ENCODE data around the gene DESI2. TPM values are rescaled to one million over a fixed set of nuclear protein-coding genes. Genes with fewer than 3 reads are reported as not detected.
"Not testable (repeated sequence)": the region's sequence is repeated elsewhere in the genome, so short reads cannot be mapped to it uniquely, and the experiment has no call there.

The DESI2 gene
- total RNA-seq, 4 donors from 2014 or later, result 22.8 to 33.0 (median 25.3) TPM

DNA sequence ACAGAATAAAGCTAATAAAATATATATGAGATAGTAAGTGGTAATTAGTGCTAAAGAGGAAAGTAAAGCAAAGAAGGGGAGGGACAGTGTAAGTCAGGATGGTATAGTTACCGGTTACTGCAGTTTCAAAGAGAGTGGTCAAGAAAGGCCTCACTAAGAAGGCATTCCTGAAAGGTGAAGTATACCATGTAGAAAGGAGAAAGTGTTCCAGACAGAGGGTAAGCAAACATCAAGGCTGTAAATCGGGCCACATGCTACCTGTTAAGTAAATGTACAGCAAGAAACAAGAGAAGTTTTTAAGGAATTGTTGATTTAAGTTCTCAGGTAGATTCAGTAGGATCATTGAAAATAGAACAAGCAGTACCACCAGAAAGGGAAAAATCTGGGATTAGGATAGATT, 9.7 kb downstream of the DESI2 start:
- in situ Hi-C loops (cut with MboI; ENCODE audit: low sequenced_read_pairs in 4 of 4), result loop anchor here in 1 of 4 donors (25.0 kb wide), 1 partner anchor 200 kb away; the partner anchor contains the start of genes ADSS2 and CATSPERE
- Histone ChIP-seq H3K36me3 (no peaks in the 10 kb centered on the region), H3K4me3 (no peak overlapping the region), H3K27me3 (no peaks in the 10 kb centered on the region), H3K27ac (no peak overlapping the region), H3K4me1 (peaks cover 29 to 49% of the 10 kb centered on the region in 2 donors), H3K9me3 (no peaks in the 10 kb centered on the region)
- TF ChIP-seq, protein P1, sequence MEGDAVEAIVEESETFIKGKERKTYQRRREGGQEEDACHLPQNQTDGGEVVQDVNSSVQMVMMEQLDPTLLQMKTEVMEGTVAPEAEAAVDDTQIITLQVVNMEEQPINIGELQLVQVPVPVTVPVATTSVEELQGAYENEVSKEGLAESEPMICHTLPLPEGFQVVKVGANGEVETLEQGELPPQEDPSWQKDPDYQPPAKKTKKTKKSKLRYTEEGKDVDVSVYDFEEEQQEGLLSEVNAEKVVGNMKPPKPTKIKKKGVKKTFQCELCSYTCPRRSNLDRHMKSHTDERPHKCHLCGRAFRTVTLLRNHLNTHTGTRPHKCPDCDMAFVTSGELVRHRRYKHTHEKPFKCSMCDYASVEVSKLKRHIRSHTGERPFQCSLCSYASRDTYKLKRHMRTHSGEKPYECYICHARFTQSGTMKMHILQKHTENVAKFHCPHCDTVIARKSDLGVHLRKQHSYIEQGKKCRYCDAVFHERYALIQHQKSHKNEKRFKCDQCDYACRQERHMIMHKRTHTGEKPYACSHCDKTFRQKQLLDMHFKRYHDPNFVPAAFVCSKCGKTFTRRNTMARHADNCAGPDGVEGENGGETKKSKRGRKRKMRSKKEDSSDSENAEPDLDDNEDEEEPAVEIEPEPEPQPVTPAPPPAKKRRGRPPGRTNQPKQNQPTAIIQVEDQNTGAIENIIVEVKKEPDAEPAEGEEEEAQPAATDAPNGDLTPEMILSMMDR (IDR thresholded peaks at IDR 0.05 in 4 of 5, conservative IDR thresholded peaks at IDR 0.05 in 1 of 5), result no peak
- TF ChIP-seq POLR2A (IDR thresholded peaks at IDR 0.05), result no peak
- no peak for ATAC-seq
- intact Hi-C loops (cut with DNase I; ENCODE audit: low total_unique reads), result no loop called here
- no peak for DNase-seq

DNA sequence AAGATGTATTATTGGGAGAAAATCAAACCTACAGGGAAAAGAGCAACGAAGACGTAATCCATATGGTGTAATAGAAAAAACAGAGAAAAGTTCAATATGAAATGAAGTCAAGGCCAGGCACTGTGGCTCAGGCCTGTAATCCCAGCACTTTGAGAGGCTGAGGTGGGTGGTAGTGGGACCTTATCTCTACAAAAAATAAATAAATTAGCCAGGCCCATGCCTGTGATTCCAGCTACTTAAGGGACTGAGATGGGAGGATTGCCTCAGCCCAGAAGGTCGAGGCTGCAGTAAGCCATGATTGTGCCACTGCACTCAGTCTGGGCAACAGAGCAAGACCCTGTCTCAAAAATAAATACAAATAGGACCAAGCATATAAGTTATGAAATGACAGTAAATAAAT, 11.4 kb downstream of the DESI2 start:
- peaks cover 27 to 35% of the 10 kb centered on the region in 2 donors for H3K4me1 ChIP-seq
- no peak for ATAC-seq
- TF ChIP-seq, protein P1 (IDR thresholded peaks at IDR 0.05 in 4 of 5, conservative IDR thresholded peaks at IDR 0.05 in 1 of 5), result no peak
- TF ChIP-seq POLR2A (IDR thresholded peaks at IDR 0.05), result no peak

DNA sequence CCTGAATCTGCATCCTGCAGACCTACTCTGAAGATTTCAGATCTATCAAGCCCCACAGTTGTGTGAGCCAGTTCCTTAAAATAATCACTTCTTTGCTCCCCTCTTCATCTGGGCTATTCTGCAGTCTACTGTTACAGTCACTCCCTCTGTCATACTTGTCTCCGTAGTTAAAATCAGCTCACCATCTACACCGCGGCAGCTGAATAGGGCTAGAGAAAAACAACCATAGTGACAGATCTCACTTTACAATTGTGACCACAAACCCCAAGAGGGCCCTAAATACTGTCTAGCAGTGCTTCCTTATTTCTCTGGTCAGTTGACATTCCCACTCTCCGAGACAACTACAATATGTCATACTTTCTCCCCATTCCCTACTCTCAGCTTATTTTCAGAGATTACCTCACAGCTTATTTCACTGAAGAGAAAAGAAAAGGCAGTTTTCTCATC, 12.9 kb downstream of the DESI2 start:
- Histone ChIP-seq H3K4me1 (peaks cover 27 to 32% of the 10 kb centered on the region in 2 donors), H3K4me3 (no peak overlapping the region), H3K27me3 (no peaks in the 10 kb centered on the region), H3K9me3 (no peaks in the 10 kb centered on the region), H3K27ac (peak overlapping the region in 3 of 4 donors; percentile 11 to 53 (median 53)), H3K36me3 (no peaks in the 10 kb centered on the region)
- ATAC-seq (peak; percentile 52 to 77), DNase-seq (no peak)
- in situ Hi-C loops (cut with MboI; ENCODE audit: low sequenced_read_pairs in 4 of 4), result loop anchor here in 1 of 4 donors (25.0 kb wide), 1 partner anchor 203 kb away; the partner anchor contains the start of genes ADSS2 and CATSPERE
- TF ChIP-seq, protein P1 (IDR thresholded peaks at IDR 0.05 in 4 of 5, conservative IDR thresholded peaks at IDR 0.05 in 1 of 5), result no peak
- TF ChIP-seq POLR2A (IDR thresholded peaks at IDR 0.05), result no peak
- intact Hi-C loops (cut with DNase I; ENCODE audit: low total_unique reads), result no loop called here

More for the DNA sequence above, 11.4 kb downstream of the DESI2 start:
- no peak overlapping the region for H3K4me3 ChIP-seq
- intact Hi-C loops (cut with DNase I; ENCODE audit: low total_unique reads) (no loop called here), in situ Hi-C loops (cut with MboI; ENCODE audit: low sequenced_read_pairs in 4 of 4) (loop anchor here in 1 of 4 donors (25.0 kb wide), 1 partner anchor 202 kb away; the partner anchor contains the start of genes ADSS2 and CATSPERE)
- no peak for DNase-seq
- H3K27me3 ChIP-seq, result no peaks in the 10 kb centered on the region
- no peaks in the 10 kb centered on the region for H3K36me3 ChIP-seq
- no peaks in the 10 kb centered on the region for H3K9me3 ChIP-seq
- peak overlapping the region in 1 of 4 donors; percentile 53 for H3K27ac ChIP-seq

DNA sequence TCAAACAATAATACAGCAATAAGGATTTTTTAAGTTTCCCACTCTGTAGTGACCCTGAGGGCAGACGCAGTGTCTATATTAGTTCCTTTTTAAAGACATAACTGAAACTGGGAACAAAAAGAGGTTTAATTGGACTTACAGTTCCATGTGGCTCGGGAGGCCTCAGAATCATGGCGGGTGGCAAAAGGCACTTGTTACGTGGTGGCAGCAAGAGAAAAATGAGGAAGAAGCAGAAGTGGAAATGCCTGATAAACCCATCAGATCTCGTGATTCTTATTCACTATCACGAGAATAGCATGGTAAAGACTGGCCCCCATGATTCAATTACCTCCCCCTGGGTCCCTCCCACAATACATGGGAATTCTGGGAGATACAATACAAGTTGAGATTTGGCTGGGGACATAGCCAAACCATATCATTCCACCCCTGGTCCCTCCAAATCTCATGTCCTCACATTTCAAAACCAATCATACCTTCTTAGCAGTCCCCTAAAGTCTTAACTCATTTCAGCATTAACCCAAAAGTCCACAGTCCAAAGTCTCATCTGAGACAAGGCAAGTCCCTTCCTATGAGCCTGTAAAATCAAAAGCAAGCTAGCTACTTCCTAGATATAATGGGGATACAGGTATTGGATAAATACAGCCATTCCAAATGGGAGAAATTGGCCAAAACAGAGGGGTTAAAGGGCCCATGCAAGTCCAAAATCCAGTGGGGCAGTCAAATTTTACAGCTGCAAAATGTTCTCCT, 13.9 kb downstream of the DESI2 start:
- Histone ChIP-seq H3K4me1 (peaks cover 27 to 32% of the 10 kb centered on the region in 2 donors), H3K27ac (peak overlapping the region in 1 of 4 donors; percentile 53)
- in situ Hi-C loops (cut with MboI; ENCODE audit: low sequenced_read_pairs in 4 of 4), result loop anchor here in 1 of 4 donors (25.0 kb wide), 1 partner anchor 205 kb away; the partner anchor contains the start of genes ADSS2 and CATSPERE
- DNase-seq; H3K4me3 ChIP-seq; ATAC-seq; intact Hi-C loops (cut with DNase I; ENCODE audit: low total_unique reads); H3K36me3 ChIP-seq; H3K9me3 ChIP-seq; H3K27me3 ChIP-seq: not testable (repeated sequence)

DNA sequence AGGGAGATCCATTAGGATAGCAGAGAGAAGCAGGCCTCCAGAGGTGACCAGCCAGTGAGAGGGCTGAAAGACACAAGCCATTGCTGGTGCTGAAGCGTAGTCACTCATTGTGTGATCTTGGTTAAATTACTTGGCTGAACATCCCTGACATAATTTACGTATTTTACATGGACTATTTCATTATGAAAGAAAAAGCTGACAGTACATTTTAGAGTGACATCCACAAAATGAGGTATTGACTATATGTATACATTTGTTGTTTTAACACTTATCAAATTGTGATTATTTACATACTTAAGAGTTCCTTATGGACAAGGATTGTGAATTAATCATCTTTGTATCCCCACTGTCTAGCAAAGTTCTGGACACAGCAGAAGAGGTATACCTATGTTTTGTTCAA, 14.9 kb downstream of the DESI2 start:
- in situ Hi-C loops (cut with MboI; ENCODE audit: low sequenced_read_pairs in 4 of 4), result loop anchor here in 1 of 4 donors (25.0 kb wide), 1 partner anchor 205 kb away; the partner anchor contains the start of genes ADSS2 and CATSPERE
- intact Hi-C loops (cut with DNase I; ENCODE audit: low total_unique reads), result no loop called here
- peaks cover 27 to 32% of the 10 kb centered on the region in 2 donors for H3K4me1 ChIP-seq
- H3K9me3 ChIP-seq, result no peaks in the 10 kb centered on the region
- no peak overlapping the region for H3K4me3 ChIP-seq
- no peaks in the 10 kb centered on the region for H3K27me3 ChIP-seq
- ATAC-seq, result no peak
- H3K36me3 ChIP-seq, result no peaks in the 10 kb centered on the region
- no peak for DNase-seq
- TF ChIP-seq POLR2A (IDR thresholded peaks at IDR 0.05), result no peak
- TF ChIP-seq, protein P1 (IDR thresholded peaks at IDR 0.05 in 4 of 5, conservative IDR thresholded peaks at IDR 0.05 in 1 of 5), result no peak
- no peak overlapping the region for H3K27ac ChIP-seq
